Activated gamma-delta T cell treated with Interleukin-2 at 50 U/mL for 16 hours (primary cell): ENCODE results near the gene CDC25C.

Experiments used
- DNase-seq: peaks from one replicate; pipeline ENCODE4 v3.0.0-alpha.2; 2020

CDC25C gene

GRCh38 chr5:138331449-138332368 is at the start of gene CDC25C:
CDC25C (minus strand) TSS chr5:138331804; CDS start chr5:138331180, 624 bp downstream.
- DNase-seq = peak; percentile 96

GRCh38 chr5:138372653-138373052 is 41.0 kb upstream of the CDC25C start:
- DNase-seq = no peak

GRCh38 chr5:138372225-138372624 is 40.6 kb upstream of the CDC25C start:
- DNase-seq = no peak

GRCh38 chr5:138371454-138371853 is 39.9 kb upstream of the CDC25C start:
- no peak for DNase-seq

GRCh38 chr5:138370537-138370936 is 38.9 kb upstream of the CDC25C start:
- no peak for DNase-seq

- no peak for DNase-seq
Measured at GRCh38 chr5:138369706-138370105, 38.1 kb upstream of the CDC25C start.

GRCh38 chr5:138369261-138369660 is 37.7 kb upstream of the CDC25C start:
- DNase-seq = no peak

GRCh38 chr5:138366632-138367382 is 35.2 kb upstream of the CDC25C start:
- DNase-seq = no peak

GRCh38 chr5:138364576-138364975 is 33.0 kb upstream of the CDC25C start:
- no peak for DNase-seq

GRCh38 chr5:138360941-138361452 is 29.4 kb upstream of the CDC25C start:
- no peak for DNase-seq

- no peak for DNase-seq
Measured at GRCh38 chr5:138359621-138360020, 28.0 kb upstream of the CDC25C start.

GRCh38 chr5:138354926-138355378 is 23.3 kb upstream of the CDC25C start:
- DNase-seq = peak; percentile 26

GRCh38 chr5:138354387-138354786 is 22.8 kb upstream of the CDC25C start:
- DNase-seq = no peak

- DNase-seq = no peak
Measured at GRCh38 chr5:138353560-138354080, 22.0 kb upstream of the CDC25C start.

GRCh38 chr5:138352722-138353559 is 21.3 kb upstream of the CDC25C start:
- DNase-seq = peak; percentile 75

GRCh38 chr5:138352071-138352721 is 20.6 kb upstream of the CDC25C start, which contains the start of gene KDM3B:
KDM3B (plus strand) TSS chr5:138352685; CDS start chr5:138352796, 111 bp downstream.
- peak; percentile 88 for DNase-seq

GRCh38 chr5:138351517-138351916 is 19.9 kb upstream of the CDC25C start:
- DNase-seq = no peak

GRCh38 chr5:138351056-138351455 is 19.5 kb upstream of the CDC25C start:
- no peak for DNase-seq

GRCh38 chr5:138350563-138350890 is 18.9 kb upstream of the CDC25C start:
- no peak for DNase-seq

- DNase-seq = no peak
Measured at GRCh38 chr5:138349852-138350562, 18.4 kb upstream of the CDC25C start.

- no peak for DNase-seq
Measured at GRCh38 chr5:138346889-138347288, 15.3 kb upstream of the CDC25C start.
